Measurements from ENCODE around the gene MISP.
A peak's percentile ranks its signal among the peaks of the same experiment; 100 is the strongest.
"Not testable (repeated sequence)": the region's sequence is repeated elsewhere in the genome, so short reads cannot be mapped to it uniquely, and the experiment has no call there.

Gene MISP

GRCh38 chr19:750640-751423 is at the start of gene MISP:
TSS of gene MISP (plus strand) at chr19:751112. CDS start at chr19:756947, 5,835 bp downstream.
- DNase-seq, result peak; percentile 93

DNA sequence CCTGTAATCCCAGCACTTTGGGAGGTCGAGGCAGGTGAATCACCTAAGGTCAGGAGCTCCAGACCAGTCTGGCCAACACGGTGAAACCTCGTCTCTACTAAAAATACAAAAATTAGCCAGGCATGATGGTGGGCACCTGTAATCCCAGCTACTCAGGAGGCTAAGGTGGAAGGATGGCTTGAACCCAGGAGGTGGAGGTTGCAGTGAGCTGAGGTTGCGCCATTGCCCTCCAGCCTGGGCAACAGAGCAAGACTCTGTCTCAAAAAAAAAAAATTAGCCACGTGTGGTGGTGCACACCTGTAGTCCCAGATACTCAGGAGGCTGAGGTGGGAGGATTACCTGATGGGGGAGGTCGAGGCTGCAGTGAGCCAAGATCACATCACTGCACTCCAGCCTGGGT is 48.1 kb upstream of the MISP start:
- DNase-seq, result not testable (repeated sequence)

GRCh38 chr19:703329-703650 is 47.6 kb upstream of the MISP start:
- no peak for DNase-seq

DNA sequence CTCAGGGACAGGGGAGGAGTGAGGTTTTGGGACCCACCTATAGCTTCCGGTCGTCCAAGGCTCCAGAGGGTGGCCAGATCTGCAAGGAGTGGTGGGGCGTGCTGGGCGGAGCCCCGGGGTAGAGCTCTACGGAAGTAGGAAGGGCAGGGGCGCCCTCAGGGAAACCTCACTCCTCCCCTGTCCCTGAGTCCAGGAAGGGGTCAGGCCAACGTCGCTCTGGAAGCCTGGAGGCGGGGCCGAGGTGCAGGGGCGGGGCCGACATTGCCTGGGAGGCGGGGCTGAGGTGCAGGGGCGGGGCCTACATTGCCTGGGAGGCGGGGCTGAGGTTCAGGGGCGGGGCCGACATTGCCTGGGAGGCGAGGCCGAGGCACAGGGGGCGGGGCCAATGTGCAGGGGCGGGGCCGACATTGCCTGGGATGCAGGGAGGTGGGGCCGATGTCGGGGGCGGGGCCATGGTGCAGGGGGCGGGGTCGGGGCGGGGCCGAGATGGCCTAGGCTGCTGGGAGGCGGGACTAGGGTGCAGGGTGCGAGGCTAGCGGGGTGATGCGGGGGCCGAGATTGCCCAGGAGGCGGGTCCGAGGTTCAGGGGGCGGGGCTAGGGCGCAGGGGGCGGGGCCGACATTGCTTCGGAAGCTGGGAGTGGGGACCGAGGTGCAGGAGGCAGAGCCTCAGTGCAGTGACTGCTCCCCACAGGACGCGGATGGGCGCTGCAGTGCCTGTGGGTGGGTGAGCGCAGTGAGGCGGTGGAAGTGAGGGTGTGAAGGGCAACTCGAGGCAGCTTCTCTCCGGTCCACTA is 47.1 kb upstream of the MISP start:
- DNase-seq, result no peak

DNA sequence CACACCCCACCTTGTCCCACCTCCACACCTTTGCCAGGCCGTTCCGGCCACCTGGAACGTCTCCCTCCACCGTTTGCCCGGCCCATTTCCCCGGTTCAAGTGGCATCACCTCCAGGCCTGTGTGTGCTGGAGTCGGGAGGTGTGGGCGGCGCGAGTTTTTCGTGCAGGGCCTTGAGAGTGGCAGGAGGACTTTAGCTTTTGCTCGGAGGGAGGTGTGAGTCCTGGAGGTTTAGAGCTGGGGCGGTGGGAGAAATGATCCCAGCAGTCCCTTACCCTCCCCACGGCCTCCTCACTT is 46.5 kb upstream of the MISP start:
- DNase-seq, result no peak

DNA sequence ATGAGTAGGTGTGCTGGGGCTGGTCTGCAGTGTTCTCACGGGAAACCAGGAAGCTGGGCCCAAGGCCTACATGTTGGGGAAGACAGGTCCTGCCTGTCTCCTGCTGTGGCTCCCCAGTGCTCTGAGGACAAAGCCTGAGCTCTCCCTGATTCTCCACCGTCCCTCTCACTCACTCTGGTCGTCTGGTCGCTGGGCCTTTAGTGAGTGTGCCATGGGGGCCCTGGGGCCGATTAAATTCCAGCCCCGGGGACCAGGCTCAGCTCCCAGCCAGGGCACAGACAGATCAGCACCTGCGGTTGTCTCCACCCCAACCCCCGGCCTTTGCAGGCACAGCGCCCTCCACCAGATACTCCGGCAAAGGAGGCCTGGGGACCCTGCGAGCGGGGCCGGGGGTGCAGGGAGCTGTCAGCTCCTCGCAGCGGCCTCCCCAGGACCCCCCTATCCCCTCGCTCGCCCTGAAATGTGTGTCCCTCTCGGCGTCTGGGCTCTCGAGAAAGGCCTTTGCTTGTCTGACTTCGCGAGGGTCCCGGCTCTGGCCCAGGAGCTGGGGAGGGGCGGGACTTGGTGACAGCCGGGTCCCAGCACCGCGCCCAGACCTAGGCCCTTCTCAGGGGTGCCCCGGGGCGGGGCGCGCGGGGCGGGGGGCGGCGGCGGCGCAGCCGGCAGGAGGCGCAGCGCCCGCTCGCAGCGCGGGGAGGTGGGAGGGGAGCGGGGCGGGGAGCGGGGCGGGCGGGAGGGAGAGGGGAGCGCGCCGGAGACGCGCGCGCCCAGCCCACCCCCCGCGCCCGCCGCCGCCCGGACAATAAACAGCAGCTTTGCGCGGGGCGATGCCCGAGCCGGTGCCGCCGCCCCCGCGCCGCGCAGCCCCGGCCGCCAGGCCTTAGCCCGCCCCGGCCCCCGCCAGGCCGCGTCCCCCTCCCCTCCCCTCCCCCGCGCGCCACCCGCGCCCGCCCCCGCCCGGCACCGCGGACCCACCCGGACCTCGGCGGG is 42.5 kb upstream of the MISP start, which contains the start of gene PALM:
Gene PALM, plus strand, starts transcription at position 782 of the 990 bp plus-strand sequence. CDS start 212 bp downstream, outside the sequence.
- DNase-seq, result peak; percentile 19

GRCh38 chr19:709196-709964 is 41.5 kb upstream of the MISP start:
- no peak for DNase-seq

DNA sequence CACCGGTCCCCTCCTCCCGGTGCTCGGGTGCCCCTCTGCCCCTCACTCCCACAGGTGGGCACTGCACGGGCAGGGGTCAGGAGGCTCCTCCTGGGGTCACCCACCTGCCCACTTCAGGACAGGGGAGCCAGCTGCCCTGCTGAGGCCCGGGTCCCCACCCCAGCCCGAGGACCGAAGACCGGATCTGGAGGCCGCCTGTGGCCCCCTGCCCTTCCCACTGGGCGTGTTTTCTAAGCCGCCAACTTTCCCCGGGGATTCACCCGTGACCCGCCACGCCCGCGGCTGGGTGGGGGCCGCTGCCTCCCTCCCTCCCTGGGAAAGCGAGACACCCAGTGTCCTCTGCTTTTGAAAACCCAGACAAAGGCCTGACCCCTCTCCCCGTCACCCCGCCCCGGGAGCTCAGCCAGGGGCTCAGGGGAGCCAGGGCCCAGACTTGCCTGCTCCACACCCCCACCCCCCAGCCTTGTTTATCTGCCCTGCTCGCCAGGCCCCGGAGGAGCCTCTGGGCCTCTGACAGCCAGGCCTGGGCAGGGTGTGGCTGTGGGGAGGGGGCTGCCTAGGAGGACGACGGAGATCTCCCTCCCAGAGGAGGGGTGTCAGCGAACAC is 40.8 kb upstream of the MISP start:
- no peak for DNase-seq

DNA sequence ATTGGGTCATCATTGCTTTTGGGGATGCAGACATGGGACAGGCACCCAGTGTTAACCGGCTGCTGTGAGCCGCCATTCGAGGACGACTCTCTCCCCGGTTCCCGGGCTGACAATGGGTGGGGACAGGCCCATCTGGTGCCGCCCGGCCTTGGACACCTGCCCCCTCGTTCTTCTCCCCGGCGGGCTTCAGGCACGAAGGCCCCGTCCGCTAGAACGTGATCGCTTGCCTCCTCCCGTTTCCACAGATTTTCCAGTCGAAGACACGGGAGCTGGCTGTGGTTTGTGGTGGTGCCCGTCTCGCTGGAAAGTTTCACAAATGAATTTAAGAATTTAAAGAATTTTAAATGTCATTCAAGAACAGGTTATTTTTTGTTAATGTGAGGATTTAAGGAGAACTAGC is 40.1 kb upstream of the MISP start:
- no peak for DNase-seq

- DNase-seq, result no peak
Measured at GRCh38 chr19:711254-711653, 39.7 kb upstream of the MISP start.

- no peak for DNase-seq
Measured at GRCh38 chr19:715347-715746, 35.6 kb upstream of the MISP start.

GRCh38 chr19:718251-718951 is 32.5 kb upstream of the MISP start:
- no peak for DNase-seq

DNA sequence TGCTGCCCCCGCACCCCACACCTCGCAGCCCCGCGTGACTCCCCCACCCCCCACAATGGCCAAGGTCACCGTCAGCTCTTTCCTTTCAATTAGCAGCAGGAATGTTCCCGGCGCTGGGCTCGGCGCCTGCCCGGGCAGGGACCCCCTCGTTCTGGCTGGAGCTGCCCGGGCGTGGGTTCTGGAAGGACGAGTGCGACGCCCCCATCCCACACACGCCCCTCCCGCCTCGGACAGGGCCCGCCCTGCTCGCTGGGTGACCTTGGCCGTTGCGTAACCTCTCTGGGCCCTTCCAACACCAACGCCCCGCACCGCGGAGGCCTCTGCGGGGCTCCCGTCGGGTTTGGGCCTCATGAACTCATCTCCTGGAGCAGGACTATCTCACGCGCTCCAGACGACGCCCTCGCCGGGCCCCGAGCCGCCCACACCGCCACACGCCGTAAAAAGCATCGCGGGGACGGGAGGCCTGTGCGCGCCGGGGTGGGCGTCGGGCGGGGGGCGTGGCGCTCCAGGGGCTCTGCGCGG is 31.9 kb upstream of the MISP start:
- no peak for DNase-seq

DNA sequence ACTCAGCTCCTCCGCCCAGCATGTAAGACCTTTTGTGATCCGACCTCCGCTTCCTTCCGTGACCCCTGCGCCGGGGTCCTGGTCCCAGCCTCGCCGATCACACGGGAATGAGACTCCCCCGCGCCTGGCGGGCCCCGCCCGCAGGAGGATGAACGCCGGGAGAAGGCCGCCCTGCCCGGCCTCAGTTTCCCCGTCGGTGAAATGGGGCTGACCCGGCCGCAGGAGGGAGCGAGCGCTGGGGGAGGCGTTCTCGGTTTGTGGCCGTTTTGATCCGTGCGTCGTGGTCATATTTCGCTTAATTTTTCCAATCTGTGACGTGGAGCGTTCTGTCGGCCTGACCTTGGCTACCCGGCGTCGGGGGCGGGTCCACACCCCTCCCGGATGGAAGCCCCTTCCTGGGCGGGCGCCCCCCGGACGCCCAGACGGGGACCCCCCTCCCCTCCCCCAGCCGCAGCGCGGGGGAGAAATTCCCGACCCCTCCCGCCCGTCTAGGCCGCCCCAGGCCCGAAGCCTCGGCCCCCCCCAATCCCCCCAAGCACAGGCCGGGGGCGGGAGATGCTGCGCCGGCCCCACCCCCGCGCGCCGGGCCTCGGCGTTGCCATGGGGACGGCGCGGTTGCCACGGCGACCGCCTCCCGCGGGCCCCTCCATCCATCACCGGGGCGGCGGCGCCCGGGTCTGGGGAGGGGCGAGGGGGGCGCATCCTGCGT is 31.1 kb upstream of the MISP start:
- DNase-seq, result no peak

- DNase-seq, result no peak
Measured at GRCh38 chr19:720345-721160, 30.4 kb upstream of the MISP start.

DNA sequence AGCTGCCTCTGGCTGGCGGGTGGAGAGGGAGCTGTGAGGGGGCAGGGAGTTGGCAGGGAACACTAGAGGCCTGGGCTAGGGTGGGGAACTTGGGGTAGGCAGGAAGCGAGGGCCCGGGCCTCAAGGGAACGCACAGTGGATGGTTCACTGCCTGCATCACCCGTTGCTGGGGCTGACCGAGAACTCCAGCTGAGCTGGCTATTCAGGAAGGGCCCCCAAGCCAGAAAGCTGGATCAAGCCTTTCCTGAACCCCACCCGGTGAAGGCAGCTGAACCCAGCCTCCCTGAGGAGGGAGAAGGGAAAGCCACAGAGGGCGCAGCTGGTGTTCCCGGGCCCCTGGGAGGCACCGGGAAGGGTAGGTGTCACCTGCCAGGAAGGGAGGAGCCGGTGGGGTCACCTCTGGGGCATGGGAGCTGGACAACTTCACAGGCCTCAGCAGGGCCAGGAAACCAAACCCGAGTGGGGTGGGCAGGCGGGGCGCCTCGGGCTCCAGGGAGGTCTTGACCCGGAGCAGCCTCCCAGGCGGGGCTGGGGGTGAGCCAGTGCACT is 28.3 kb upstream of the MISP start:
- DNase-seq, result no peak

DNA sequence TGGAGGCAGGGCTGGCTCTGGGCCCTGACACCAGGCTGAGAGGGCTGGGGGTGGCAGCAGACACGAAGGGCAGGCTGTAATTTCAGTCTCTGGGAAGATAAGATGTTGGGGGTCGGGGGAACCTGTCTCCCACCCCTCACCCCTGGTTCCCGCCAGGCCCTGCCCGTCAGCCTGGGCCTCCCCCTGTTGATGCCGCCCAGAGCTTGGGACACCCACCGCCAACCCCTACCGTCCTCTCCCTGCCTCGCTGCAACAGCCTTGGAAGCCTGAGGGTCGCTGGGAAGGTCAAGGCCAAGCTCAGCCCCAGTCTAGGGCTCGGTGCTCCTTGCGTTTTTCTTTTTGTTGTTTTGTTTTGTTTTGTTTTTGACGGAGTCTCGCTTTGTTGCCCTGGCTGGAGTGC is 27.7 kb upstream of the MISP start:
- no peak for DNase-seq

GRCh38 chr19:723714-724113 is 27.2 kb upstream of the MISP start:
- no peak for DNase-seq

DNA sequence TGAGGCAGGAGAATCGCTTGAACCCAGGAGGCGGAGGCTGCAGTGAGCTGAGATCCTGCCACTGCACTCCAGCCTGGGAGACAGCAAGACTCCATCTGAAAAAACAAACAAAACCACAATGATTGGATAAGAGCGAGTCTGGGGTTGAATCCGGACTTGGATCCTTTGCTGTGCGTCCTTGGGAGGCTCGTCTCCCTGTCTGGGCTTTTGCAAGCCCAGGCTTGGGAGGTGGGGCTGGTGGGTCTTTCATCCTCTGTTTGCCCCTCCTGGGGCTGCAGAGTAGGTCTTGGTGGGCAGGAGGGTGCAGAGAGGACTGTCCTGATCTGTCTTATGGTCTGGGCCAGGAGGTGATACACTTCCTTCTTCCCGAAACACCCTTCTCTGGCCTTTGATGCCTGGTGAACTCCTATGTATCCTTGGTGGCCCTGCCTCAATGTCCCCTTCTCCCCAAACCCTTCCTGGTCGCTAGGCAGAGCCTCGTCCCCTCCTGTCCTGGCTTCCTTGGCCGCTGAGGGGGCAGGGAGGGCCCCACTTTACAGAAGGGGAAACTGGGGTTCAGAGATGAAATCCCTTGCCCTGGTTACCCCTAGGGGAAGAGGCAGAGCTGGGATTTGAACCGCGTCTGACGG is 25.3 kb upstream of the MISP start:
- no peak for DNase-seq

Measured in DMS79 (cell line).